GM19351 (cell line): ENCODE measurements around the gene PIGH.

Experiments used
- ATAC-seq: cut with Tn5 transposase; IDR thresholded peaks from one replicate; pipeline ENCODE4 v1.9.1; 2021; ENCODE audit warnings: mild to moderate bottlenecking, moderate library complexity; ENCODE audit not compliant: unreplicated experiment

PIGH gene

DNA sequence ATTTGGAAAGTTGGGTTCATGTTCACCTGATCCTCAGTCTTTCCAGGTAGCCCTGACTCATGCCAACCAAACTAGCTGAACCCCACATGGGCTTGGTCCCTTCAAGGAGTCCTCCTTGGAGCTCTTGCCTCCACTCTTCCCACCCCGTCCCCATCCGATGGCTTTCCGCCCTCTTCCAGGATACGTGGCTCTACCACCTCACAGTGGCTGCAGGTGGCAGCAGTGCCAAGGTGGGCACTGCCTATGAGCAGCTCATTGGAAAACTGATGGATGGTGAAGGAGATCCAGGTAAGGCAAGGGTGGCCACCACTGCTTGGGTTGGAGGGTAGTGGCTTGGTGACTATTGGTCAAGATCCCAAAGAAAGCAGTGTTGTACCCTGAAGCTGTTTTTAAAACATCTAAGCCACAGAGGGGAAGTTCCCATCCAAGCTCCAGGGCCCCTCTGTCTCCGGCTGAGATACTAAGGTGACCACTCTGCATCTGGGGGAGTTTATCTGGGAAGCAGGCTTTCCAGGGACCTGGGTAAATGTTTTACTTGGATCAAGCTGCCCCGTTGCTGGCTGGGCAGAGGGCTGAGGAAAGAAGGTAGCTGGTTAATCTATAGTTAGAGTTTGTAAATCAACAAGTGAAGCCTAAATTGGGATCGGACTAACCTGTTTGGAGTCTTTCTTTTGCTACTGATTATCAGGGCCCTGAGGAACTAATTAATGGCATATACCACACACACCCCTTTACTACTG is 23.7 kb downstream of the PIGH start:
- ATAC-seq, result no peak

DNA sequence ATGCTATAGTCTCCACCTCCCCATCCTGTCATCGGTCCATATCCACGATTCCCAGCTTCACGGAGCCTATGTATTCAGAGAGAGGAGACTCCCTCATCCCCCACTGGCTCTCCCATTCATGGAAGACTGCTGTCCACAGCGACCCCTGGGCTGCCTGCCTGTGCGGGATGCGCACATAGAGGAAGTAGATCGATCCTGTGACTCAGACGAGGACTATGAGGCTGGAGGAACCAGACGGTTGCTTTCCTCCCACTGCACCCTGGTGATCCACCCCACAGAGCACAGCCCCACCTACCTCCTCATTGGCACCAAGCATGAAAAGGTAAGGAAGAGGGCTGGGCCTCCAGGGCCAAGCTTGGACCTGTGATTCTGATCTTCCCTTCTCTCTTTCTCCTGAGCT is 24.4 kb downstream of the PIGH start:
- no peak for ATAC-seq

DNA sequence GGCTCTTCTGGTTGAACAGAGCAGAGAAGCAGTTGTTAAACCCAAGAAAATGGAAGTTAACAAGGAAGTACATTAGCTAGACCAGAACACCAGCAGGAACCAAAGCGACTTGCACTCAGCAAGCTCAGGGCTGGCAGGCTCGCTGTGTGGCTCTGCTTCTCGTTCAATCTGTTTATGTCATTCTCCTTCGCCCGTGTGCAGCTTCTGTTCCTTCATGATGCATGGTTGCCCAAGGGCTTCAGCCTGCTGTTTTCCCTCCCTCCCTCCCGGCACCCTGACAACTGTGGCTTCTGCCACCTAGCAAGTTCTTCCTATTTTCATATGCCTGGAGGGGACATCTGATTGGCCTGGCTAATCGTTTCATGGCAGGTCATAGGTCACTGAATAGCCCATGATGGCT is 25.3 kb downstream of the PIGH start:
- no peak for ATAC-seq

DNA sequence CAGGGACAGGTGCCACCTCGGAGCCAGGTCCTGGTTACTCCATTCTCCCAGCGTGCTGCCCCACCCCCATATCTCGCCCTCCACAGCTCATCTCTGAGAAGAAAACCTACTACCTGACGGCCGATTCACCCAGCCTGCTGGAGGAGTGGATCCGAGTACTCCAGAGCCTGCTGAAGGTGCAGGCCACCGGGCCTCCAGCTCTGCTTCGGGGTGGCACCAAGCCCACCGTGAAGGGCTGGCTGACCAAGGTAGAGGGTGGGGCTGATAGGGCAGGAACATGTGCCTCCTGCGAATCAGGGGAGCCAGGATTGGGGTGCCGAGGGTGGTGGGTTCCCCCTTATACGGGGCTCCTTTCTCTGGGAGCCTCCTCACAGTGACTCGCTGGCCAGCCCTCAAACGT is 25.9 kb downstream of the PIGH start:
- no peak for ATAC-seq

GRCh38 chr14:67573228-67574010 is 26.6 kb downstream of the PIGH start:
- no peak for ATAC-seq

- ATAC-seq, result no peak
Measured at GRCh38 chr14:67572608-67573007, 27.5 kb downstream of the PIGH start.

GRCh38 chr14:67571991-67572323 is 28.1 kb downstream of the PIGH start:
- no peak for ATAC-seq

DNA sequence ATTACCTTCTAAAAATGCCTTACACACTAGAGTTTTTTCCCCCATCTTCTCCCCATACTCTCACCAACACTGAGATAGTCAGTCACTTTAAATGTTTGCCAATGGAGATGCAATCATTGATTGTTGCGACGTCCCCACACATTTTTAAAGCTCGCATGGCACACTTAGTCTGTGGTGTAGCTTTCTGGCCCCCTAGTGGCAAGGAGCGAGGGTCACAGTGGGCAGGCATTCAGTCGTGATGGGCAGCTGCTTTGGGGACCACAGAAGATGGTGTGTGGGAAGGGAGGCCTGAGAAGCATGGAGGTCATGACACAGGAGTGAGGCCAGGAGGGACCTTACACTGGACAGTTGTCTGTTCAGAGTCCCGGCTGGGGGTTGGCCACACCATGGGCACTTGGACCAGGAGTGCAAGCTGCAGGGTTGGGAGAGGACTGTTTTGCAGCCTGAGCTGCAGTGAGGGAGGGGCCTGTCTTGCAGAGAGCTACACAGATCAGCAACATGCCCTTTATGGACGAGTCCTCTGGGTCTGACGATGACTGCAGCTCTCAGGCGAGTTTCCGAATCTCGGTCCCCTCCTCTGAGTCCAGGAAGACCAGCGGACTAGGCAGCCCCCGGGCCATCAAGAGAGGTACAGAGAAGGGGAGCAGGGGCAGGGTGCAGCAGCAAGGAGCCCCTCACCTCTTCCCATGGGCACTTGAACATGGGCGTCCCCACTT is 28.6 kb downstream of the PIGH start:
- ATAC-seq, result peak; percentile 82

DNA sequence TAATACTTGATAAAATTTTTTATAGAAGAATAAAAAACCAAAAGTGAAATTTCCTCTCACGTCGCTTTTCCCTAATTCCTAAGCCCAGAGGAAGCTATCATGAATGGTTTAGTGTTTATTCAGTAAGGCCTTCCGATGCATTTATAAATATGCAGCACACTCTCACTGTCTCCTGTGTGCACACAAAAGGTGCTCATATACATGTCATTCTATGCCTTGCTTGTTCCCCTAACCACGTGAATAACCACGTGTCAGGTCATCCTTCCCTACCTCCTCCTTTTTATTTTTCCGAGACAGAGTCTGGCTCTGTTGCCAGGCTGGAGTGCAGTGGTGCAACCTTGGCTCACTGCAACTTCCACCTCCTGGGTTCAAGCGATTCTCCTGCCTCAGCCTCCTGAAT is 29.6 kb downstream of the PIGH start:
- ATAC-seq, result no peak

GRCh38 chr14:67569651-67570290 is 30.3 kb downstream of the PIGH start:
- ATAC-seq, result no peak

GRCh38 chr14:67569011-67569650 is 30.9 kb downstream of the PIGH start:
- ATAC-seq, result no peak

GRCh38 chr14:67567654-67568053 is 32.4 kb downstream of the PIGH start:
- no peak for ATAC-seq

- ATAC-seq, result no peak
Measured at GRCh38 chr14:67566908-67567307, 33.2 kb downstream of the PIGH start.

- no peak for ATAC-seq
Measured at GRCh38 chr14:67564236-67564635, 35.8 kb downstream of the PIGH start.

- no peak for ATAC-seq
Measured at GRCh38 chr14:67562776-67563150, 37.3 kb downstream of the PIGH start.

- no peak for ATAC-seq
Measured at GRCh38 chr14:67562025-67562775, 37.9 kb downstream of the PIGH start.

DNA sequence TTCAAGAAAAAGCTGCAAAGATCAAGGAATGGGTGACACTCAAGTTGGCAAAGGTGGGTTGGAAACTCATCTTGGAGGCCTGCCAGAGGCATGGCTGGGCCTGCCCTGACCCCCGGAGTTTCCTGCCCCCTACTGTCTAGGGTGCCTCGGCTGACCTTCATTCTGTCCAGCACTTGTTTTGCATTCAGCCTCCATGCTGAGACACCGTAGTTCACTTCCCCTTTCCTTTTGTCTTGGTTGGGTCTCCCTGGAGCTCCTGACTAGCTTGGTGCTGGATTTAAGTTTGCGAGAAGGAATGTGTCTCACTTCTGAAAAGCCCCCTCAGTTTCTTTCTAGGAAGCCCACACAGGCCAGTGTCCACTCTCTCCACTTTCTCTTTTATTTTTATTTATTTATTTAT is 40.4 kb downstream of the PIGH start:
- ATAC-seq, result no peak

- ATAC-seq, result no peak
Measured at GRCh38 chr14:67557656-67558055, 42.4 kb downstream of the PIGH start.

GRCh38 chr14:67557118-67557517 is 43.0 kb downstream of the PIGH start:
- ATAC-seq, result no peak

DNA sequence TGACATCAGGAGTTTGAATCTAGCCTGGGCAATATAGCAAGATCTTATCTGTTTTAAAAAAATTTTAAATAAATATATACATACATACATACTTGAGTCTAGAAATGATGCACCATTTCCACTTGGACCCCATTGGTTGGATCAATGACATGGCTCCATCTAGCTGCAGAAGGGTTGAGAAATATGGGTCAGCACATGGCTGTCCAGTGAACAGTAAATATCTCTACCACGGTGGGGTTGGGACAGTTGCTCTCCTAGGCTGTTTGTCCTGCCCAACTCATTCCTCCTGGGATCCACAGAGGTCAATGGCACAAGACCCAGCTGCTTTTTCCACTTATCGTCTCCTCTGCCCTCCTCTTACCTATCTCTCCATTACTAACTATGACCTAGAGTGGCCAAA is 43.4 kb downstream of the PIGH start:
- ATAC-seq, result no peak
